ENCODE results near the gene TPRN.

DNA sequence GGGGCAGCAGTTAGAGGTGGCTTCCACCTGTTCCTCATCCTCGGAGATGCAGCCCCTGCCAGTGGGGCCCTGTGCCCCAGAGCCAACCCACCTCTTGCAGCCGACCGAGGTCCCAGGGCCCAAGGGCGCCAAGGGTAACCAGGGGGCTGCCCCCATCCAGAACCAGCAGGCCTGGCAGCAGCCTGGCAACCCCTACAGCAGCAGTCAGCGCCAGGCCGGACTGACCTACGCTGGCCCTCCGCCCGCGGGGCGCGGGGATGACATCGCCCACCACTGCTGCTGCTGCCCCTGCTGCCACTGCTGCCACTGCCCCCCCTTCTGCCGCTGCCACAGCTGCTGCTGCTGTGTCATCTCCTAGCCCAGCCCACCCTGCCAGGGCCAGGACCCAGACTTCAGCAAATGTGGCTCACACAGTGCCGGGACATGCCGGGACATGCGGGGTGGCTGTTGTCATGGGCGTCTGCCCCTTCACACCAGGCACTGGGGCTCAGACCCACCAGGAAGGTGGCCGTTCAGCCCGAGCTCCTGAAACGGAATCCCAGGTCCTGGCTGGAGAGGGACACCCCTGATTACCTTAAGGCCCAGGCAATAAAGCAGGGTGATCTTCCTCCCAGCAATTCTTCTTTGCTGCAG is 25.3 kb upstream of the TPRN start:
- TF ChIP-seq POLR2A (IDR thresholded peaks at IDR 0.05; ENCODE audit: low read depth, low read length) (no peak), USF2 (IDR thresholded peaks at IDR 0.05; ENCODE audit: low read depth, low read length) (no peak), CHD1 (IDR thresholded peaks at IDR 0.05; ENCODE audit: low read depth, low read length) (no peak), RFX5 (IDR thresholded peaks at IDR 0.05; ENCODE audit: low read depth, low read length) (no peak), MXI1 (IDR thresholded peaks at IDR 0.05; ENCODE audit: borderline replicate concordance, low read depth, low read length) (no peak), BHLHE40 (IDR thresholded peaks at IDR 0.05; ENCODE audit: low read depth, low read length) (no peak)
- TF ChIP-seq, protein P1, sequence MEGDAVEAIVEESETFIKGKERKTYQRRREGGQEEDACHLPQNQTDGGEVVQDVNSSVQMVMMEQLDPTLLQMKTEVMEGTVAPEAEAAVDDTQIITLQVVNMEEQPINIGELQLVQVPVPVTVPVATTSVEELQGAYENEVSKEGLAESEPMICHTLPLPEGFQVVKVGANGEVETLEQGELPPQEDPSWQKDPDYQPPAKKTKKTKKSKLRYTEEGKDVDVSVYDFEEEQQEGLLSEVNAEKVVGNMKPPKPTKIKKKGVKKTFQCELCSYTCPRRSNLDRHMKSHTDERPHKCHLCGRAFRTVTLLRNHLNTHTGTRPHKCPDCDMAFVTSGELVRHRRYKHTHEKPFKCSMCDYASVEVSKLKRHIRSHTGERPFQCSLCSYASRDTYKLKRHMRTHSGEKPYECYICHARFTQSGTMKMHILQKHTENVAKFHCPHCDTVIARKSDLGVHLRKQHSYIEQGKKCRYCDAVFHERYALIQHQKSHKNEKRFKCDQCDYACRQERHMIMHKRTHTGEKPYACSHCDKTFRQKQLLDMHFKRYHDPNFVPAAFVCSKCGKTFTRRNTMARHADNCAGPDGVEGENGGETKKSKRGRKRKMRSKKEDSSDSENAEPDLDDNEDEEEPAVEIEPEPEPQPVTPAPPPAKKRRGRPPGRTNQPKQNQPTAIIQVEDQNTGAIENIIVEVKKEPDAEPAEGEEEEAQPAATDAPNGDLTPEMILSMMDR (conservative IDR thresholded peaks at IDR 0.05; ENCODE audit: low read depth, low read length) = no peak
